ENCODE data around the gene DISP2.

Gene DISP2

GRCh38 chr15:40343512-40343911 is 14.5 kb upstream of the DISP2 start:
- peak; percentile 61 for ATAC-seq
- TF ChIP-seq ZNF565 (CRISPR knock-in tag; conservative IDR thresholded peaks at IDR 0.05; ENCODE audit: low read depth): no peak
- no peak for TF ChIP-seq ARNTL (CRISPR knock-in tag; IDR thresholded peaks at IDR 0.05; ENCODE audit: borderline replicate concordance, low read depth)
- no peak for TF ChIP-seq ESRRG (CRISPR knock-in tag; IDR thresholded peaks at IDR 0.05)
- TF ChIP-seq PATZ1 (CRISPR knock-in tag; IDR thresholded peaks at IDR 0.05; ENCODE audit: borderline replicate concordance): no peak
- no peak for TF ChIP-seq ZC3H10 (CRISPR knock-in tag; IDR thresholded peaks at IDR 0.05)
- no peak for TF ChIP-seq OSR1 (CRISPR knock-in tag; IDR thresholded peaks at IDR 0.05)

- no peak for ATAC-seq
- TF ChIP-seq ZNF70 (CRISPR knock-in tag; IDR thresholded peaks at IDR 0.05): no peak
- TF ChIP-seq ISL1 (CRISPR knock-in tag; IDR thresholded peaks at IDR 0.05): no peak
- no peak for TF ChIP-seq TCF4 (CRISPR knock-in tag; IDR thresholded peaks at IDR 0.05; ENCODE audit: borderline replicate concordance)
- TF ChIP-seq RARB (CRISPR knock-in tag; IDR thresholded peaks at IDR 0.05): no peak
- TF ChIP-seq SNAI2 (CRISPR knock-in tag; IDR thresholded peaks at IDR 0.05): no peak
- no peak for TF ChIP-seq PPARA (CRISPR knock-in tag; IDR thresholded peaks at IDR 0.05; ENCODE audit: borderline replicate concordance)
- TF ChIP-seq TSHZ2 (CRISPR knock-in tag; IDR thresholded peaks at IDR 0.05): no peak
- no peak for TF ChIP-seq PATZ1 (CRISPR knock-in tag; IDR thresholded peaks at IDR 0.05; ENCODE audit: borderline replicate concordance)
- TF ChIP-seq CSRNP3 (CRISPR knock-in tag; IDR thresholded peaks at IDR 0.05): no peak
- no peak for TF ChIP-seq ZC3H10 (CRISPR knock-in tag; IDR thresholded peaks at IDR 0.05)
- TF ChIP-seq POU6F1 (CRISPR knock-in tag; IDR thresholded peaks at IDR 0.05; ENCODE audit: borderline replicate concordance, low read depth): no peak
- TF ChIP-seq CSDC2 (CRISPR knock-in tag; IDR thresholded peaks at IDR 0.05): no peak
- TF ChIP-seq ZNF565 (CRISPR knock-in tag; conservative IDR thresholded peaks at IDR 0.05; ENCODE audit: low read depth): no peak
- TF ChIP-seq TOX (CRISPR knock-in tag; IDR thresholded peaks at IDR 0.05; ENCODE audit: borderline replicate concordance): no peak
- TF ChIP-seq OSR1 (CRISPR knock-in tag; IDR thresholded peaks at IDR 0.05): no peak
- no peak for TF ChIP-seq ZFP30 (CRISPR knock-in tag; IDR thresholded peaks at IDR 0.05)
- no peak for TF ChIP-seq ZFP3 (CRISPR knock-in tag; IDR thresholded peaks at IDR 0.05)
- no peak for TF ChIP-seq CREB5 (CRISPR knock-in tag; IDR thresholded peaks at IDR 0.05; ENCODE audit: low read depth)
Observed at GRCh38 chr15:40344217-40344616, 13.8 kb upstream of the DISP2 start.

Measured in SK-N-SH treated with all-trans-retinoic acid at 6 μM for 48 hours (cell line).